Stimulated activated memory B cell treated with anti-CD40 and anti-IgM and Interleukin-4, amounts not matched to agents 10 μg/mL and 1 μg/mL and 100 μg/mL, for 72 hours (primary cell): ENCODE measurements around the gene DOK5.

Experiments used
- ATAC-seq: fragments of 150-1000 bp; cut with Tn5 transposase; 2 replicates; pipeline ENCODE4 v1.10.0; 2021
- H3K27ac Mint-ChIP-seq: one replicate; pipeline ENCODE4 v1.8.0; 2022; ENCODE audit warnings: mild to moderate bottlenecking, mixed read lengths
- H3K27me3 Mint-ChIP-seq: one replicate; pipeline ENCODE4 v1.8.0; 2022; ENCODE audit warnings: mixed read lengths
- H3K36me3 Mint-ChIP-seq: one replicate; pipeline ENCODE4 v1.8.0; 2022; ENCODE audit warnings: mixed read lengths
- H3K4me1 Mint-ChIP-seq: one replicate; pipeline ENCODE4 v1.8.0; 2022; ENCODE audit warnings: mixed read lengths
- H3K4me3 Mint-ChIP-seq: one replicate; pipeline ENCODE4 v1.8.0; 2022; ENCODE audit warnings: mild to moderate bottlenecking, moderate library complexity, mixed read lengths
- H3K9me3 Mint-ChIP-seq: one replicate; pipeline ENCODE4 v1.8.0; 2022; ENCODE audit warnings: mixed read lengths

DOK5 gene

DNA sequence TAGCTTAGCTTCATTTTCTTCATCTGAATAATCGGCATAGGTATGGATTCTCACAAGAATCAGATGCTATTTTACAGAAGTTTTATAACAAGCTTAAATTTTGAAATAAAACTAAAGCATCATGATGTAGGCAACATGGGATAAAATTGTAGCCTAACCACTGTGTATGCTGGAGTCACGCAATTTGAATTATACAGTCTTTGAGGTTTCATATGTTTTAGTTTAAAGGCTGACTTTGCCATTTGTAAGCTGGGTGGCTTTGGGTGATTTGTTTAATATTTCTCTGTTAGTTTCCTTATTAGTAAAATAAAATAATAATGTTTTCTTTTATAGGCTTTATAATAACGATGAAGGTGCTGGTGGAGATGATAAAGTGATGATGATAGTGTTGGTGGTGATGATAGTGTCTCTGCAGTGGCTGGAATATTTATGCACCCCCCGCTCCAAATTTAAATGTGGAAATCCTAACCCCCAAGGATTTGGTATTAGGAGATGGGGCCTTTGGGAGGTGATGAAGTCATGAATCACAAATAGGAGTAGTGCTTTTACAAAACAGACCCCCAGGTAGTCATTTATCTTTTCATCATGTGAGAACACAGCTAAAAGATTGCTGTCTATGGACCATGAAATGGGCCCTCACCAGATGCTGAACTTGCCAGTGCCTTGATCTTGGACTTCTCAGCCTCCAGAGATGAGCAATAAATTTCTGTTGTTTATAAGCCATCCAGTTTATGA lies 42.0 kb downstream of the DOK5 start:
- no peaks in the 10 kb centered on the region for H3K36me3 Mint-ChIP-seq
- H3K27me3 Mint-ChIP-seq: no peaks in the 10 kb centered on the region
- H3K4me3 Mint-ChIP-seq: no peak overlapping the region
- no peak overlapping the region for H3K27ac Mint-ChIP-seq
- H3K4me1 Mint-ChIP-seq: no peaks in the 10 kb centered on the region
- no peaks in the 10 kb centered on the region for H3K9me3 Mint-ChIP-seq
- no peak for ATAC-seq

DNA sequence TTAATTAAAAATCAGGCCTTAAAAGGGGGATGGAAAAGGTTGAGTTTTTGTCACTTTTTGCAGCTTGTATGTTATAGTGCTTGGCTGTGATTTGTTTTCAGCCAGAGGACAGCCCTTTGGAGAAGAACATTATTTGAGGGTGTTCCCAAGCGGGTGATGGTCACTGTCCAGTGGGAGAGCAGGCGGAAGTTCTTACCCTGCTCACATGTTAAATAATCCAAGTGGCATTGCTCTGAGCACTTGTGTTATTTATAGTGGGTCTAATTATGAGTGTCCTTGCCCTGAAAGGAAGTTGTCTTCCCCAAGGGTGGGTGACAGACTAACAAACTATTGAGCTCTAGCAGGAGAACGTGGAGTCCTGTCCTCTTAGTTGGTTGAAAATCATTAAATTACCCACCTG lies 49.5 kb downstream of the DOK5 start:
- Mint-ChIP-seq H3K36me3 (no peaks in the 10 kb centered on the region), H3K4me3 (no peak overlapping the region), H3K27me3 (no peaks in the 10 kb centered on the region), H3K9me3 (no peaks in the 10 kb centered on the region), H3K27ac (no peak overlapping the region), H3K4me1 (no peaks in the 10 kb centered on the region)
- ATAC-seq: no peak

DNA sequence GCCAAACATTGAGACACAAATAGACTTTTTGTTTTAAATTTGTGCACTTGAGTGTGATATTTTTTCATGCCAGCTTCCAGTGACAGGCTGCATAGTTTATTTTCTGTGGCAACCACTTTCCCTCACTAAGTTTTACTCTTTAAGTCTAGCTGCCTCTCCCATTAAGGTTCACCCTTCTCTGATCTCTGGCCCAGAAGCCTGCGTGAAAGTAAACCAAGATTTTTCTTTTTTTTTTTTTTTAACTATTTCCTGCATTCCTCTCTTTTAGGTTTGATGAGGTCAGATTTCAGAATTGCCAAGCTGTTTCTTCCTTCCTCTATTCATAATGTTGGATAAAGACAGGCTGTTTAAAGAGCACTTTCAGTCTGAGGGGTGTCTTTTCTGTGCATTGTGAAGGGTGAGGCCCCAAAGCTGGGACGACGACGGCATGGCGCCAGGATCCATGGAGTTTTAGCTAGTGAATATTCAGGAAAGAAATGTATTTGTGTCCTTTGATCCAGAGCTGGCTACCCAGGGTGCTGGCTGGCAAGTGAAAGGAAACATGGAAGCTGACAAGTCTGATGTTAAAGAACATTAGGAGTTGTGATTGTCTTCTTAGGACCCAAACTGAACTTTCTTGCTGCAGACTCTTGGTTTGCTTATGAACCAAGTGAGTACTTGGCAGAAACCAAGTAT lies 50.7 kb downstream of the DOK5 start:
- H3K27ac Mint-ChIP-seq: no peak overlapping the region
- no peaks in the 10 kb centered on the region for H3K4me1 Mint-ChIP-seq
- H3K27me3 Mint-ChIP-seq: peaks cover 11% of the 10 kb centered on the region
- no peak for ATAC-seq
- H3K4me3 Mint-ChIP-seq: no peak overlapping the region
- no peaks in the 10 kb centered on the region for H3K36me3 Mint-ChIP-seq
- H3K9me3 Mint-ChIP-seq: no peaks in the 10 kb centered on the region

DNA sequence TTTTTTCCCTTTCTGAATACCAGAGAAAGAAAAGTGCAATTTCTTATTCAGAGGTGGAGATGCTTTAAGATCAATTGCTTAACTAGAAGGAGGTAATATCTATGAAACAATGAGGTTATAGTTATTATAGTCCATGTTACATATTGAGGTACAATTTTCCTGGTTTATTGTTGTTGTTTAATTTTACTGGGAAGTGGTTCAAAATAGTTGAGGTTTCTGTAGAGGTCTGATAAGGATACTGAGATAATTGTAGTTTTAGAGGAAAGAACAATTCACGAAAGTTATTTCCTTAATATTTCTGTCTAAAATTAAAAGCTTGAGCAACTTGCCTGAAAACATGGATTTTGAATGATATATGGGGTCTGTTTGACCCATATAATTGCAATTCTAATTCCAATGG lies 51.4 kb downstream of the DOK5 start:
- Mint-ChIP-seq H3K4me1 (no peaks in the 10 kb centered on the region), H3K27me3 (peaks cover 15% of the 10 kb centered on the region), H3K27ac (no peak overlapping the region), H3K4me3 (no peak overlapping the region), H3K36me3 (no peaks in the 10 kb centered on the region), H3K9me3 (no peaks in the 10 kb centered on the region)
- no peak for ATAC-seq

DNA sequence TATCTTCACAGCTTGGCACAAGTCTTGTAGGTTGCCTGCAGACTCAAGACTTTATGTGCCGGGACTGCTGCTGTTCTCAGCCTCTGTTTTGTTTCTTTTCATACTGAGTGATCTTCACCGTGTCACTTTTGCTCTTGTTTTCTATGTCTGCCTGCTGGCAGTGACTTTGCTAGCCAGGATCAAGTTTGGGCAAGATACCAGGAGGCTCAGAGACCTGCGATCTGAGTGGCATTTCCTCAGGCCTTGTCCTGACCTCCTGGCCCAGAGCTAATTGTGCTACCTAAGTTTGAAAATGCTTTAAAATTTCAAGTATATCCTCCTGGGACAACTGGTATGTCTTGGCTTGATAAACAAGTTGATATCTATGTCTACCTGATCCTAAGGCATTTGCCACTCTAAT lies 57.2 kb downstream of the DOK5 start:
- Mint-ChIP-seq H3K36me3 (no peaks in the 10 kb centered on the region), H3K4me1 (no peaks in the 10 kb centered on the region), H3K4me3 (no peak overlapping the region), H3K9me3 (no peaks in the 10 kb centered on the region), H3K27ac (no peak overlapping the region), H3K27me3 (peaks cover 24% of the 10 kb centered on the region)
- no peak for ATAC-seq

DNA sequence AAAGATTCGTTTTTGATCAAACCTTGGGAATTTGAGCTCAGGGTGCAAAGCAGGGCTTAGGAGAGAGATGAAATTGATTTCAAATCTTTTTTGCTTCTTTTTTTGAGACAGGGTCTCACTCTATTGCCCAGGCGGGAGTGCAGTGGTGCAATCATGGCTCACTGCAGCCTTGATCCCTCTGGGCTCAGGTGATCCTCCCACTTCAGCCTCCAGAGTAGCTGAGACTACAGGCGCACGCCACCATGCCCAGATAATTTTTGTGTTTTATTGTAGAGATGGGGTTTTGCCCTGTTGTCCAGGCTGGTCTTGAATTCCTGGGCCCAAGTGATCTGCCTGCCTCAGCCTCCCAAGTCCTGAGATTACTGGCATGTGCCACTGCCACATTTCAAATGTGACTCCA lies 58.7 kb downstream of the DOK5 start:
- Mint-ChIP-seq H3K4me3 (no peak overlapping the region), H3K36me3 (no peaks in the 10 kb centered on the region), H3K9me3 (peaks cover 3% of the 10 kb centered on the region), H3K4me1 (no peaks in the 10 kb centered on the region), H3K27me3 (peaks cover 24% of the 10 kb centered on the region), H3K27ac (no peak overlapping the region)
- ATAC-seq: no peak

DNA sequence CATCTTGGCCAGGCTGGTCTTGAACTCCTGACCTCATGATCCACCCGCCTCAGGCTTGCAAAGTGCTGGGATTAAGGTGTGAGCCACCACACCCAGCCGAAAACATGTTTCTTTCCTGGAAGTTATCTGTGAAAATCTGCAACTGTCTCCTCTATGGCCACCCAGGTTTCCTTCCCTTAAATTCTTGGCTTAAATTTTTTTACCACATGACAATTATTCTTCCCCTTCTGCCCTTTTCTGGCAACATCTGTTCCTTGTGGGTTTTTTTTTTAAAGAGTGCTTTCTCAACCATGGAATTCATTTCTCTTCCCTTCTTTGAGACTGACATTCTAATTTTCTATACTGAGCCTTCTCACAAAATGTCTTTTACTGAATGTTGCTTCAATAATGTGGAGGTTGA lies 59.6 kb downstream of the DOK5 start:
- no peak overlapping the region for H3K4me3 Mint-ChIP-seq
- ATAC-seq: no peak
- H3K9me3 Mint-ChIP-seq: peaks cover 3% of the 10 kb centered on the region
- peaks cover 24% of the 10 kb centered on the region for H3K27me3 Mint-ChIP-seq
- H3K27ac Mint-ChIP-seq: no peak overlapping the region
- H3K36me3 Mint-ChIP-seq: no peaks in the 10 kb centered on the region
- H3K4me1 Mint-ChIP-seq: no peaks in the 10 kb centered on the region

DNA sequence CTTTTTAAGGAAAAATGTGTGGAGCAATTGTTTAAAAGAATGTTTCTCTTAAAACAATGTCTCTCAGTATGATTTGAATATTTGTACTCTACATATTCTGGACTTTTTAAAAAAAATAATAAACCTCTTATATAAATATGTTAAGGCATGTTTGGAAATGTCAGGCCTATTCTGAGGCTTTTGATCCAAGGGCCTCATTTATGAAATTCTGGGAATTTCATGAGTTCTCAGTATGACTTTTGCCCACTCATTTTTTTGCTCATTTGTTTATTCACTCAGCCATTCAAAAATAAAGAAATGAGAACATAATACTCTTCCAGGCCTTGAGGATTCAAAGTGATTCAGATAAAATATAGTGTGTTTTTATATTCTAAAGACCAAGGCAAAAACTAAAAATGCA lies 60.4 kb downstream of the DOK5 start:
- no peak overlapping the region for H3K27ac Mint-ChIP-seq
- no peaks in the 10 kb centered on the region for H3K4me1 Mint-ChIP-seq
- no peaks in the 10 kb centered on the region for H3K36me3 Mint-ChIP-seq
- H3K9me3 Mint-ChIP-seq: peaks cover 3% of the 10 kb centered on the region
- no peak overlapping the region for H3K4me3 Mint-ChIP-seq
- ATAC-seq: no peak
- H3K27me3 Mint-ChIP-seq: peaks cover 17% of the 10 kb centered on the region

DNA sequence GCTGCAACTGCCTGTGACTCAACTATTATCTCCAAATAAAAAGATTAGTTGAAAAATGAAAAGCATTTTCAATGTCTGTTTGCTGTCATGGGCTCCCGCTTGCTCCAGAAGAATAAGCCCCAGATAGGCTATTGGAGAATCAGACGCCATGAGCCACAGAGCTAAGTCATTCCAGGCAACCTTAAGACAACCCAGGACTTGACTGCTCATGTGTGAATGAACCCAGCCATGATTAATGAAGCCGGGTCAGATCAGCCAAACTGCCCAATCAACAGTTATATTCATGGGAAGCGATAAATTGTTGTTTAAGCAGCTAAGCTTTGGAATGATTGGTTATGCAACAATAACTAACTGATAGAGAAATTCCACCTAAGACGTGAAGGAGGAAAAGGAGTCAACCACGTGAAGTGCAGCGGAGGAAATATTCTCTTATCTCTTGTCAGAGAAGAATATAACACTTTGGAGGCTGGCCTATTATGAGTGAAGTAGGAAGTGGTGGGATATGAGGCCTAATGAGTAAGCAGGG lies 64.2 kb downstream of the DOK5 start:
- no peak overlapping the region for H3K4me3 Mint-ChIP-seq
- no peak for ATAC-seq
- peaks cover 6% of the 10 kb centered on the region for H3K9me3 Mint-ChIP-seq
- H3K27ac Mint-ChIP-seq: no peak overlapping the region
- peaks cover 10% of the 10 kb centered on the region for H3K27me3 Mint-ChIP-seq
- no peaks in the 10 kb centered on the region for H3K36me3 Mint-ChIP-seq
- H3K4me1 Mint-ChIP-seq: no peaks in the 10 kb centered on the region

DNA sequence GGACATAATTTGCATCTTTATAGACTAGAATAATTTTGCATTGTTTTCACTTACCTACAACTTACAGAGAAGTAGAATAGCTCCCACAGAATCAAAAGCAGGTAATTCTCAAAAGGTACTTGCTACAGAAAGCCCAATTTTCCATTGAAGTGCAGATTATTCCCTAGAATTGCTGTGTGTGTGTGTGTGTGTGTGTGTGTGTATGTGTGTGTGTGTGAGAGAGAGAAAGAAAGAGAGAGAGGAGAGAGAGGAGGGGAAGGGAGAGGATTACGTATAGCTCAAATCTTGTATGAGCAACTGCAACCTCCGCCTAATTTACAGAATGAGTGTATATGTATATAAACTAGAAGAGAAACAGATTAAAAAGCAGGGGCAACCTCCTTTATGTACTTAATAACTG lies 68.0 kb downstream of the DOK5 start:
- Mint-ChIP-seq H3K4me3 (no peak overlapping the region), H3K36me3 (no peaks in the 10 kb centered on the region), H3K27ac (no peak overlapping the region), H3K9me3 (peaks cover 3% of the 10 kb centered on the region), H3K4me1 (no peaks in the 10 kb centered on the region), H3K27me3 (no peaks in the 10 kb centered on the region)
- no peak for ATAC-seq

DNA sequence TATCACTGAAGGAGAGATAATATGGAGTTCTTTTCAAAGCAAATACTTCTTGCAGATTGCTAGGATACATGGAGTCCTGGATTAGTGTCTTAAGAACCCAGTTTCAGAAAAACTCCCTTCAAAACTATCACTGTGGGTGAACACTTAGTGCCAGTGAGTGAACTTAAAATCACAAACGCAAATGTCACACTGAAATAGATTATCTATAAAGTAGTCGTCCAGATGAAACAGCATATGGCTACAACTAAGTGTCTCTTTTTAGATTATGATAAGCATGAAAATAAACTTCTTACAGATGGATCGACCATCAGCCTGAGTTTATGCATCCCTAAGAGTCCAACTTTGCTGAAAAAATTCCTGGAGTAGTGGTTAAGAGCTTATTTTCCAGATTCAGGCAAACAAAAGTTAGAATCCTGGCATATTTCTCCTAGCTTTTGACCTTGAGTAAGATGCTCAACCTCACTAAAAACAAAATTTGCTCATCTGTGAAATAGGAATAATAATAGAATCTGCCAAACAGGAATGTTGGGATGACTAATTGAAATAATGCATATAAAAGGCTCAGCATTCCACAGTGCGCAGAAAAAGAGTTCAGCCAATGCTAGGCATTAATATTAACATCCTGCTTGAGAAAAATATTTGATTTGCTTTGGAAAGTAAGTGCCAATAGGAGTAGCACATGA lies 70.4 kb downstream of the DOK5 start:
- Mint-ChIP-seq H3K9me3 (peaks cover 3% of the 10 kb centered on the region), H3K27ac (no peak overlapping the region), H3K4me1 (no peaks in the 10 kb centered on the region), H3K4me3 (no peak overlapping the region), H3K27me3 (no peaks in the 10 kb centered on the region), H3K36me3 (no peaks in the 10 kb centered on the region)
- no peak for ATAC-seq

DNA sequence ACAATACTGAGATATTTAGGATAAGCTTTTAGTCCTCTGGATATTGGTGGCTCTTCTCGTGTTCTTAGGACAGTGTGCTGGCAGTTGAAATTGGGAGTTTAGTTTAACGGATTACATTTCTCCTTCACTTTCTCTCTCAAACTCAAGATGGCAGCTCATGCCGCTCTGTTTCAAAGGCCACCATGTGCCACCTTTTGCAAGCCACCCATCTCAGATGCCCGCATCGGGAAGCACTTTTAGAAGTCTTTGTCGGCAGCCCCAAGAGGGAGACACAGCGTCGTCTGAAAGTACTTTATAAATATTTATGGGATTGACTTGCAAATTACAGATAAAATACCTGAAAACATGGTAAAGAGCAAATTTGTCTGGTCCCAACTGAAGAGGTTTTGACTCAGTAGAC lies 73.5 kb downstream of the DOK5 start:
- Mint-ChIP-seq H3K4me1 (no peaks in the 10 kb centered on the region), H3K27ac (no peak overlapping the region), H3K9me3 (no peaks in the 10 kb centered on the region), H3K36me3 (no peaks in the 10 kb centered on the region), H3K27me3 (no peaks in the 10 kb centered on the region), H3K4me3 (no peak overlapping the region)
- no peak for ATAC-seq

DNA sequence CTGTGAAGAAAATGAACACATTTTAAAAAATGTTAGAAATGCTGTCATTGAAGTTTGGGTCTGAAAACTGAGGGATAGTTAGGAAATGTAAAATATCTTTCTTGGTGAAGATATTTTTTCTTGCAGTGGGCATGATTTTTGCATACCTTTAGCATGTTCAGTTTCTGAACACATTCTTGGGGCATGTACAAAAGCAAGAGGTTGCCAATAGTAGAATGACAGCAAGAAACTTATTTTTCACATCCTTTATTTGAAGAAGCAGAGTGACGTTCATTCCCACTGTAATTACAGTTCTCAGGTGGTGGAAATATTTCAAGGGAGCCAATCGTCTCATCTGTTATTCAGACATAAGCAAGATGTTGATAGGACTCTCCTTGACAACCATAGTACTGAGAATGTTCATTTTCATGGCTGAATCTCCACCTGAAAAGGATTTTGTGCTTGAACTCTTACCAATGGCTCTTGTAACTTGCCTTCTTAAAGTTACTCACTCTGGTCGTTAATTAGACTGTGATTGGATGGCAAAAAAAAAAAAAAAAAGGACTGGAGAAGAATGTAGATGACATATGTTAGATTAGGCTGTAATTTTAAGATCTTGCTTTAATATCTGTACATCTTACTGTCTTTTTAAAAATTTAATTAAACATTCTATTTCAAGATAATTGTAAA lies 74.4 kb downstream of the DOK5 start:
- Mint-ChIP-seq H3K9me3 (no peaks in the 10 kb centered on the region), H3K36me3 (no peaks in the 10 kb centered on the region), H3K4me3 (no peak overlapping the region), H3K27me3 (no peaks in the 10 kb centered on the region), H3K4me1 (no peaks in the 10 kb centered on the region), H3K27ac (no peak overlapping the region)
- ATAC-seq: no peak

DNA sequence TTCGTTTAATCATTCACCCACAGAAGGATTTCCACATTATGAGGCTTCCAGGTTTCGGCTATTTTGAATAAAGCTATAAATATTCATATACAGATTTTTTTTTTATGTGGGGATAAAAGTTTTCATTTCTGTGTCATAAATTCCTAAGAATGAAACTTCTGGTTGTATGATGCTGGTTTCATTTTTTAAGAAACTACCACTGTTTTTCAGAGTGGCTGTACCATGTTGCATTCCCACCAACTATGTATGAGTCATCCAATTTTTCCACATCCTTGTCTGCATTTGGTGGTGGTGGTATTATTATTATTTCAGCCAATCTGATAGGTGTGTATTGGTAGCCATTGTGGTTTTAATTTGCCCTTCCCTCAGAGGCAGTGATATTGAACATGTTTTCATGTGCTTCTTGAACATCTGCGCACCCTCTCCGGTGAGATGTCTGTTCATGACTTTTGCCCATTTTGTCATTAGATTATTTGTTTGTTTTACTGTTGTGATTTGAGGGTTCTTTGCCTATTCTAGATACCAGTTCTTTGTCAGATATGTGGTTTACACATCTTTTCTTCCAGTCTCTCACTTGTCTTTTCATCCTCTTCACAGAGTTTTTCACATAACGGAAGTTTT lies 75.5 kb downstream of the DOK5 start:
- no peaks in the 10 kb centered on the region for H3K27me3 Mint-ChIP-seq
- H3K4me1 Mint-ChIP-seq: no peaks in the 10 kb centered on the region
- no peak overlapping the region for H3K4me3 Mint-ChIP-seq
- no peaks in the 10 kb centered on the region for H3K9me3 Mint-ChIP-seq
- H3K36me3 Mint-ChIP-seq: no peaks in the 10 kb centered on the region
- no peak for ATAC-seq
- no peak overlapping the region for H3K27ac Mint-ChIP-seq

DNA sequence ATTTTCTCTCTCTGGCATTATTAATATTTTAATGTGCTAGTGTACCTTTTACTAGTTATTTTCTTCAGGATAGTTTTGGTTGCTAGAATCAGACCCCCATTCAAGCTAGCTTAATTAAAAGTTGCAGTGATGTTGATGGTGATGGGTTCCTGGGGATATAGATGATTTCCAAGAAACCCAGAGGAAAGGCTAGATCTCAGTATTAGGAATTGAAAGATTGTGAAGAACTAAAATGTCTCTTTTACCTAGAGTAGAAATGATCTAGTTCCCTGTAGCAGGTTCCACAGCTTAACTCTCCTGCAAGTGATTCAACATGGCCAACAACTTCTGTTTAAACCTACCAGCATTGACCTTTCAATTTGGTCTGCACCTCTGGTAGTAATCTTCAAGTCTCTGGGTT lies 78.6 kb downstream of the DOK5 start:
- no peaks in the 10 kb centered on the region for H3K27me3 Mint-ChIP-seq
- H3K27ac Mint-ChIP-seq: no peak overlapping the region
- H3K36me3 Mint-ChIP-seq: no peaks in the 10 kb centered on the region
- ATAC-seq: no peak
- no peaks in the 10 kb centered on the region for H3K4me1 Mint-ChIP-seq
- H3K9me3 Mint-ChIP-seq: no peaks in the 10 kb centered on the region
- no peak overlapping the region for H3K4me3 Mint-ChIP-seq
